GM23338 (cell line): Measurements from ENCODE around the gene BCOR. TPM values are rescaled to one million over a fixed set of nuclear protein-coding genes. Genes with fewer than 3 reads are reported as not detected.

ENCODE experiments used
- ATAC-seq: fragments of 200-7000 bp; cut with Tn5 transposase; 3 replicates; pipeline ENCODE4 v1.9.1; 2020
- DNase-seq: peaks from one replicate; pipeline ENCODE4 v3.0.0-alpha.2; 2015; ENCODE audit warnings: low spot score
- H2AFZ ChIP-seq: fragments of 200-600 bp; sonication (generic); 2 replicates; pipeline ENCODE4 v1.8.0; 2016; ENCODE audit warnings: antibody characterized with exemption, mild to moderate bottlenecking, moderate library complexity
- H3F3A ChIP-seq: fragments of 200-600 bp; sonication (generic); replicated peaks from 2 replicates; pipeline ENCODE4 v1.8.0; 2017; ENCODE audit warnings: antibody characterized with exemption, mixed run types, low read depth
- H3K27ac ChIP-seq: fragments of 200-600 bp; sonication (generic); 2 replicates; pipeline ENCODE4 v1.6.1; 2016; ENCODE audit warnings: low read depth
- H3K27me3 ChIP-seq: fragments of 200-600 bp; sonication (generic); 2 replicates; pipeline ENCODE4 v1.8.0; 2016; ENCODE audit warnings: mild to moderate bottlenecking, mixed run types, moderate library complexity; ENCODE audit not compliant: insufficient read depth
- H3K36me3 ChIP-seq: fragments of 200-600 bp; sonication (generic); 2 replicates; pipeline ENCODE4 v1.8.0; 2016; ENCODE audit warnings: mild to moderate bottlenecking; ENCODE audit not compliant: insufficient read depth
- H3K4me1 ChIP-seq: fragments of 200-600 bp; sonication (generic); 2 replicates; pipeline ENCODE4 v1.8.0; 2016; ENCODE audit warnings: mild to moderate bottlenecking, moderate library complexity; ENCODE audit not compliant: insufficient read depth
- H3K4me2 ChIP-seq: fragments of 200-600 bp; sonication (generic); 2 replicates; pipeline ENCODE4 v1.7.1; 2017; ENCODE audit warnings: mixed run types
- H3K4me3 ChIP-seq: fragments of 200-600 bp; sonication (generic); 2 replicates; pipeline ENCODE4 v1.6.1; 2016; ENCODE audit warnings: mixed run types
- H3K79me2 ChIP-seq: fragments of 200-600 bp; sonication (generic); replicated peaks from 2 replicates; pipeline ENCODE4 v1.8.0; 2017; ENCODE audit warnings: mild to moderate bottlenecking; ENCODE audit not compliant: insufficient read depth
- H3K9me2 ChIP-seq: fragments of 200-600 bp; sonication (generic); 2 replicates; pipeline ENCODE4 v1.8.0; 2017; ENCODE audit not compliant: insufficient read depth
- H4K20me1 ChIP-seq: fragments of 200-600 bp; sonication (generic); replicated peaks from 2 replicates; pipeline ENCODE4 v1.8.0; 2017; ENCODE audit warnings: mild to moderate bottlenecking; ENCODE audit not compliant: insufficient read depth
- H3K27ac Mint-ChIP-seq: 2 replicates; pipeline ENCODE4 v1.8.0; 2020; ENCODE audit warnings: inconsistent platforms, mild to moderate bottlenecking, moderate library complexity, mixed read lengths
- H3K27me3 Mint-ChIP-seq: 3 replicates; pipeline ENCODE4 v1.8.0; 2022; ENCODE audit warnings: low read depth, mild to moderate bottlenecking, moderate library complexity, mixed read lengths, inconsistent platforms; ENCODE audit not compliant: insufficient read depth, poor library complexity
- H3K36me3 Mint-ChIP-seq: 3 replicates; pipeline ENCODE4 v1.8.0; 2021; ENCODE audit warnings: low read depth, mild to moderate bottlenecking, inconsistent platforms, moderate library complexity, mixed read lengths
- H3K4me1 Mint-ChIP-seq: 3 replicates; pipeline ENCODE4 v1.8.0; 2020; ENCODE audit warnings: mild to moderate bottlenecking, inconsistent platforms, mixed read lengths
- H3K4me3 Mint-ChIP-seq: 3 replicates; pipeline ENCODE4 v1.8.0; 2021; ENCODE audit warnings: moderate library complexity, mild to moderate bottlenecking, inconsistent platforms, mixed read lengths
- H3K9me3 Mint-ChIP-seq: 3 replicates; pipeline ENCODE4 v1.8.0; 2020; ENCODE audit warnings: moderate library complexity, mild to moderate bottlenecking, inconsistent platforms, mixed read lengths
- CREB1 ChIP-seq: fragments of 250-450 bp; sonication (Bioruptor Pico); IDR thresholded peaks from 2 replicates; pipeline ENCODE4 v1.5.0; 2020; ENCODE audit warnings: low read depth, mild to moderate bottlenecking, moderate library complexity
- CTCF ChIP-seq, 2 experiments: fragments of 200-600 bp in 1 of 2; sonication (generic) in 1 of 2; conservative IDR thresholded peaks; 2 replicates each; pipeline versions ENCODE4 v1.5.1 to v1.6.1; 2016 to 2017; ENCODE audit warnings: antibody characterized with exemption in 2 of 2, low read depth in 2 of 2, mild to moderate bottlenecking in 2 of 2, moderate library complexity in 1 of 2
- EZH2 ChIP-seq: fragments of 200-600 bp; sonication (generic); IDR thresholded peaks from one replicate; pipeline ENCODE4 v1.8.0; 2017; ENCODE audit warnings: antibody characterized with exemption, mild to moderate bottlenecking, low read depth; ENCODE audit not compliant: unreplicated experiment
- EZH2phosphoT487 ChIP-seq: fragments of 200-600 bp; sonication (generic); IDR thresholded peaks from one replicate; pipeline ENCODE4 v1.8.1; 2018; ENCODE audit warnings: antibody characterized with exemption; ENCODE audit not compliant: unreplicated experiment
- JUNB ChIP-seq: IDR thresholded peaks from one replicate; pipeline ENCODE4 v1.6.1; 2016; ENCODE audit warnings: antibody characterized with exemption; ENCODE audit not compliant: unreplicated experiment
- NANOG ChIP-seq: IDR thresholded peaks from 2 replicates; pipeline ENCODE4 v1.6.1; 2016; ENCODE audit warnings: antibody characterized with exemption, borderline replicate concordance
- POLR2AphosphoS5 ChIP-seq: IDR thresholded peaks from 2 replicates; pipeline ENCODE4 v1.6.1; 2016; ENCODE audit warnings: antibody characterized with exemption, low read depth
- REST ChIP-seq: IDR thresholded peaks from one replicate; pipeline ENCODE4 v1.6.1; 2018; ENCODE audit warnings: antibody characterized with exemption; ENCODE audit not compliant: unreplicated experiment
- STAT1 ChIP-seq: IDR thresholded peaks from one replicate; pipeline ENCODE4 v1.6.1; 2016; ENCODE audit warnings: antibody characterized with exemption; ENCODE audit not compliant: unreplicated experiment
- ZNF114 ChIP-seq: fragments of 250-450 bp; sonication (Bioruptor Pico); IDR thresholded peaks from 2 replicates; pipeline ENCODE4 v1.5.0; 2020; ENCODE audit warnings: mild to moderate bottlenecking, moderate library complexity
- ZNF331 ChIP-seq: fragments of 250-450 bp; sonication (Bioruptor Pico); IDR thresholded peaks from 2 replicates; pipeline ENCODE4 v1.5.0; 2020; ENCODE audit warnings: low read depth, mild to moderate bottlenecking, moderate library complexity
- polyA plus RNA-seq: library from polyadenylated mRNA; unstranded; fragments of >200 nt; fragmentation: Nextera tagmentation; extraction: Ambion mirVana; gene quantifications from 2 replicates; pipeline ENCODE4 v1.2.1, GENCODE V29; 2016
- total RNA-seq: library from RNA; depleted of rRNA; stranded (reverse); fragments of >200 nt; shearing (Covaris generic); gene quantifications from 2 replicates; pipeline ENCODE4 v1.2.3, GENCODE V29; 2014
- TF ChIP-seq, protein P1 (sequence below): fragments of 250-450 bp; sonication (Bioruptor Pico); IDR thresholded peaks from 2 replicates; pipeline ENCODE4 v1.5.0; 2020; ENCODE audit warnings: mild to moderate bottlenecking, moderate library complexity
- TF ChIP-seq, protein P2 (sequence below): IDR thresholded peaks from 2 replicates; pipeline ENCODE4 v1.6.1; 2016; ENCODE audit warnings: antibody characterized with exemption

Gene BCOR
- total and polyA plus RNA-seq, 2 experiments from 2014 or later: 25.5 to 60.8 TPM

DNA sequence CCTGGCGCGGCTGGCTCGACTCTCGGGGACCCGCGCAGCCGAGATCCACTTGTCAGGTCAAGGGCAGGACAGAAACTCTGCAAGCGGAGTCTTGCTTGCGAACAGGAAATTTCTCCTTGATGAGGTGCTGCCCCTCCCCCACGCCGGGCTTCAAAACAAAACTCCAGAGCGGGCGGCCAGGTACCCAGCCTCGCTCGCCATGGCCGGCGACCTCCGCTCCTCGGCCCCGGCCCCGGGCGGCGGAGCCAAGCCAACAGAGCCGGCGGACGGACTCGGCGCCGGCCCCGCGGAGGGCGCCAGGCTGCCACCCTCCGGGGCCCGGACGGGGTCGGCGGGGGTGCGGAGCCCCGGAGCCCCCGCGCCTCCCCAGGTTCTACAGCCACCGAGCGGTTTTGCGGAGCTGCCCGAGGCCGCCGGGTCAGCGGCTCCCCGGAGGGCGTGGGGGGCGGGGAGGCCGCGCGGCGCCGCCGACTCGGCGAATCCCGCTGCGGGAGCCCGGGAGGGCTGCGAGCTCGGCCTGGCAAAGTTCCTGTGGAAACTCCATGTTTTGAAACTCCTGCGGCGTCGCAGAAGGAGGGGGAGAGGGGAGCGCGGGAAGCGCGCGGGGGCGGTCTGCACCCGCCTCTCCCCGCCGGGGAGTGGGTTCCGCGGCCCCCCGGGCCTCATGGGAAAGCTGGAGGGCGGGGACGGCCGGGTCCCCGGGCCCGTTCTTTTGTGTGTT lies 11.7 kb upstream of the BCOR start:
- peaks cover 7% of the 10 kb centered on the region; the same call in 1 of the 2 replicates for H3K79me2 ChIP-seq
- no peaks in the 10 kb centered on the region for H3K36me3 Mint-ChIP-seq
- no peaks in the 10 kb centered on the region for H3K36me3 ChIP-seq
- H2AFZ ChIP-seq: no peak overlapping the region
- no peaks in the 10 kb centered on the region; the same call in 2 of the 3 replicates for H3K9me3 Mint-ChIP-seq
- no peaks in the 10 kb centered on the region for H3K9me2 ChIP-seq
- H3K4me2 ChIP-seq: peak overlapping the region; percentile 85
- peaks cover 27% of the 10 kb centered on the region for H3K27me3 ChIP-seq
- no peak for TF ChIP-seq STAT1
- TF ChIP-seq, protein P1, sequence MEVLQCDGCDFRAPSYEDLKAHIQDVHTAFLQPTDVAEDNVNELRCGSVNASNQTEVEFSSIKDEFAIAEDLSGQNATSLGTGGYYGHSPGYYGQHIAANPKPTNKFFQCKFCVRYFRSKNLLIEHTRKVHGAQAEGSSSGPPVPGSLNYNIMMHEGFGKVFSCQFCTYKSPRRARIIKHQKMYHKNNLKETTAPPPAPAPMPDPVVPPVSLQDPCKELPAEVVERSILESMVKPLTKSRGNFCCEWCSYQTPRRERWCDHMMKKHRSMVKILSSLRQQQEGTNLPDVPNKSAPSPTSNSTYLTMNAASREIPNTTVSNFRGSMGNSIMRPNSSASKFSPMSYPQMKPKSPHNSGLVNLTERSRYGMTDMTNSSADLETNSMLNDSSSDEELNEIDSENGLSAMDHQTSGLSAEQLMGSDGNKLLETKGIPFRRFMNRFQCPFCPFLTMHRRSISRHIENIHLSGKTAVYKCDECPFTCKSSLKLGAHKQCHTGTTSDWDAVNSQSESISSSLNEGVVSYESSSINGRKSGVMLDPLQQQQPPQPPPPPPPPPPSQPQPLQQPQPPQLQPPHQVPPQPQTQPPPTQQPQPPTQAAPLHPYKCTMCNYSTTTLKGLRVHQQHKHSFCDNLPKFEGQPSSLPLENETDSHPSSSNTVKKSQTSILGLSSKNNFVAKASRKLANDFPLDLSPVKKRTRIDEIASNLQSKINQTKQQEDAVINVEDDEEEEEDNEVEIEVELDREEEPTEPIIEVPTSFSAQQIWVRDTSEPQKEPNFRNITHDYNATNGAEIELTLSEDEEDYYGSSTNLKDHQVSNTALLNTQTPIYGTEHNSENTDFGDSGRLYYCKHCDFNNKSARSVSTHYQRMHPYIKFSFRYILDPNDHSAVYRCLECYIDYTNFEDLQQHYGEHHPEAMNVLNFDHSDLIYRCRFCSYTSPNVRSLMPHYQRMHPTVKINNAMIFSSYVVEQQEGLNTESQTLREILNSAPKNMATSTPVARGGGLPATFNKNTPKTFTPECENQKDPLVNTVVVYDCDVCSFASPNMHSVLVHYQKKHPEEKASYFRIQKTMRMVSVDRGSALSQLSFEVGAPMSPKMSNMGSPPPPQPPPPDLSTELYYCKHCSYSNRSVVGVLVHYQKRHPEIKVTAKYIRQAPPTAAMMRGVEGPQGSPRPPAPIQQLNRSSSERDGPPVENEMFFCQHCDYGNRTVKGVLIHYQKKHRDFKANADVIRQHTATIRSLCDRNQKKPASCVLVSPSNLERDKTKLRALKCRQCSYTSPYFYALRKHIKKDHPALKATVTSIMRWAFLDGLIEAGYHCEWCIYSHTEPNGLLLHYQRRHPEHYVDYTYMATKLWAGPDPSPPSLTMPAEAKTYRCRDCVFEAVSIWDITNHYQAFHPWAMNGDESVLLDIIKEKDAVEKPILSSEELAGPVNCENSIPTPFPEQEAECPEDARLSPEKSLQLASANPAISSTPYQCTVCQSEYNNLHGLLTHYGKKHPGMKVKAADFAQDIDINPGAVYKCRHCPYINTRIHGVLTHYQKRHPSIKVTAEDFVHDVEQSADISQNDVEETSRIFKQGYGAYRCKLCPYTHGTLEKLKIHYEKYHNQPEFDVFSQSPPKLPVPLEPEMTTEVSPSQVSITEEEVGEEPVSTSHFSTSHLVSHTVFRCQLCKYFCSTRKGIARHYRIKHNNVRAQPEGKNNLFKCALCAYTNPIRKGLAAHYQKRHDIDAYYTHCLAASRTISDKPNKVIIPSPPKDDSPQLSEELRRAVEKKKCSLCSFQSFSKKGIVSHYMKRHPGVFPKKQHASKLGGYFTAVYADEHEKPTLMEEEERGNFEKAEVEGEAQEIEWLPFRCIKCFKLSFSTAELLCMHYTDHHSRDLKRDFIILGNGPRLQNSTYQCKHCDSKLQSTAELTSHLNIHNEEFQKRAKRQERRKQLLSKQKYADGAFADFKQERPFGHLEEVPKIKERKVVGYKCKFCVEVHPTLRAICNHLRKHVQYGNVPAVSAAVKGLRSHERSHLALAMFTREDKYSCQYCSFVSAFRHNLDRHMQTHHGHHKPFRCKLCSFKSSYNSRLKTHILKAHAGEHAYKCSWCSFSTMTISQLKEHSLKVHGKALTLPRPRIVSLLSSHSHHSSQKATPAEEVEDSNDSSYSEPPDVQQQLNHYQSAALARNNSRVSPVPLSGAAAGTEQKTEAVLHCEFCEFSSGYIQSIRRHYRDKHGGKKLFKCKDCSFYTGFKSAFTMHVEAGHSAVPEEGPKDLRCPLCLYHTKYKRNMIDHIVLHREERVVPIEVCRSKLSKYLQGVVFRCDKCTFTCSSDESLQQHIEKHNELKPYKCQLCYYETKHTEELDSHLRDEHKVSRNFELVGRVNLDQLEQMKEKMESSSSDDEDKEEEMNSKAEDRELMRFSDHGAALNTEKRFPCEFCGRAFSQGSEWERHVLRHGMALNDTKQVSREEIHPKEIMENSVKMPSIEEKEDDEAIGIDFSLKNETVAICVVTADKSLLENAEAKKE: no peak
- TF ChIP-seq POLR2AphosphoS5: no peak
- no peak for TF ChIP-seq EZH2phosphoT487
- no peak for TF ChIP-seq JUNB
- TF ChIP-seq, protein P2, sequence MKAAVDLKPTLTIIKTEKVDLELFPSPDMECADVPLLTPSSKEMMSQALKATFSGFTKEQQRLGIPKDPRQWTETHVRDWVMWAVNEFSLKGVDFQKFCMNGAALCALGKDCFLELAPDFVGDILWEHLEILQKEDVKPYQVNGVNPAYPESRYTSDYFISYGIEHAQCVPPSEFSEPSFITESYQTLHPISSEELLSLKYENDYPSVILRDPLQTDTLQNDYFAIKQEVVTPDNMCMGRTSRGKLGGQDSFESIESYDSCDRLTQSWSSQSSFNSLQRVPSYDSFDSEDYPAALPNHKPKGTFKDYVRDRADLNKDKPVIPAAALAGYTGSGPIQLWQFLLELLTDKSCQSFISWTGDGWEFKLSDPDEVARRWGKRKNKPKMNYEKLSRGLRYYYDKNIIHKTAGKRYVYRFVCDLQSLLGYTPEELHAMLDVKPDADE: no peak
- no peak for TF ChIP-seq NANOG
- no peak for TF ChIP-seq CTCF (conservative IDR thresholded peaks at IDR 0.05; ENCODE audit: low read depth in 2 of 2)
- TF ChIP-seq ZNF331 (CRISPR knock-in tag): no peak
- no peak for TF ChIP-seq CREB1 (CRISPR knock-in tag)
- TF ChIP-seq EZH2: no peak
- TF ChIP-seq REST: no peak
- TF ChIP-seq ZNF114 (CRISPR knock-in tag): no peak
- ATAC-seq: peak; percentile 2; the same call in 1 of the 3 replicates
- H3F3A ChIP-seq: no peaks in the 10 kb centered on the region
- no peaks in the 10 kb centered on the region for H4K20me1 ChIP-seq
- H3K4me1 Mint-ChIP-seq: peaks cover 17% of the 10 kb centered on the region
- peaks cover 17% of the 10 kb centered on the region for H3K27me3 Mint-ChIP-seq
- H3K4me3 Mint-ChIP-seq: peak overlapping the region; percentile 66
- H3K27ac Mint-ChIP-seq: no peak overlapping the region
- H3K4me1 ChIP-seq: peaks cover 10% of the 10 kb centered on the region; the same call in 1 of the 2 replicates
- peak; percentile 80 for DNase-seq
- peak overlapping the region; percentile 63 for H3K4me3 ChIP-seq
- no peak overlapping the region for H3K27ac ChIP-seq
